GM18499 (cell line): ENCODE results near the gene KCND2.
"Not testable (repeated sequence)": the region's sequence is repeated elsewhere in the genome, so short reads cannot be mapped to it uniquely, and the experiment has no call there.

Experiments used
- ATAC-seq: cut with Tn5 transposase; IDR thresholded peaks from one replicate; pipeline ENCODE4 v1.9.1; 2021; ENCODE audit warnings: moderate number of reproducible peaks; ENCODE audit not compliant: insufficient read depth, unreplicated experiment

KCND2 gene

DNA sequence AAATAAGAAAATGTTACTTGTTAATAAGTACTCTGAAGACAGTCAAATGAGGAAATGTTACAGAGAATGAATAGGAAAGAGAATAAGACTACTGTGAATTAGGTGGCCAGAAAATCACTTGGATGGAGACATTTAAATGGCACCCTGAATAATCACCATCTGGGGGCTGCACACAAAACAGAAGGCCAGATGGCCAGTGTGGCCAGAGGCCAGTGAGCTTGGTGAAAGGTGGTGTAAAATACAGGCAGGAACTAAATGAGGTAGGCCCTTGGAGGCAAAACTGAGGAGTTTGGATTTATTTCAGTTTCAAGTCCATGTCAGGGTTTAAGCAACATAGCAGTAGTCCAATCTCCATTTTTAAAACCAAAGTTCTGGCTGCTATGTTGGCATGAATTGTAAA lies 458.3 kb downstream of the KCND2 start:
- ATAC-seq, result no peak

DNA sequence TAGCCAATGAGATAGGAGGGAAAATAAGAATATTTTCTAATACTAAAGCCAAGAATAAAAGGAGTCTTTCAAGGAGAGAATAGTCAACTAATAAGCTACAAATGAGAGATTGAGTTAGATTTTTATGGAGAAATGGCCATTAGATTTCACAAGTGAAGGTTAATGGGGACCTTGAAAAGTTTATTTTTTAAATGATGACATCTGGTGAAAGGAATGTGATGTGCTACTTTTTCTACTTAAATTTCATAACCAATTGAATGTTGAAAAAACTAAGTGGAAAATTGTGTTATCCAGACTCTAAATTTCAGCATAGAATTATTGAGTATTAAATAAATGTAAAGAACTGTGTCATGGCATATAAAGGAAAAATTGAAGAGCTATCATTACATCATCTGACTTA lies 459.3 kb downstream of the KCND2 start:
- ATAC-seq, result no peak

- ATAC-seq, result no peak
Measured at GRCh38 chr7:120733143-120733542, 460.2 kb downstream of the KCND2 start.

GRCh38 chr7:120733835-120734234 lies 460.9 kb downstream of the KCND2 start:
- no peak for ATAC-seq

DNA sequence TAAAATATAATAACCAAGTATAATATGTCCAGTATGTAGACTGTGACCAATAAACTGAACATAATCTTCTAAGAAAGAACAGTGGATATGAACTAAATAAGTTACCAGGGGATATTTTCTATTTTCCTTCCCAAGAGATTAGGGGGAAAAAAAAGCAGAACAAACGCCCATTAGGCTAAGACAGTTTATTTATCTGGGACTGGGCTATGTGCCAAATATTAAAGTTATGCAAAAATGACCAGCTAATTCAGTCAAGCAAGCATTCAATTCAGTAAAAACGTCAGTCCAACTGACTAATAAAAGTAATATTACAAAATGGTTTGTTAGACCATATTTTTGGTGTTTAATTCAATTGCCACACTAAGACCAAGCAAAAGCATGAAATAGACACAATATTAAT lies 462.8 kb downstream of the KCND2 start:
- ATAC-seq, result no peak

DNA sequence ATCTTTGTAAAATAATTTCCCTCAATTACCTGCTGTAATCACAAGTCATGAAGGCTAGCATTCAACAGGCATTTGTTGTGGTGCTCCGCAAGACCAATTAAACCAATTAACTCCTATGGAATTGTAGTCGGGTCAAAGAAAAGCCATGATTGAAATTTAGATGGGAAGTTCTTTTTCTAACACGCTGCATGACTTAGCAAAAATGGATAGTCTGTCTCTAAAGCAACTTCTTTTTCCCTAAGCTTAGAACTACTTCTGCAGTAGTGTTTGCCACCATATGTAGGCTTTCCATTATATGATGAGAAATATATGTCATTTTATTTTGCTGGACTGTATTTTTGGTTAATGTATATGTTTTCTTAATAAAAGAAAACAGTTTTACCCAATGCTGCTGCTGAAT lies 465.8 kb downstream of the KCND2 start:
- ATAC-seq, result no peak

- ATAC-seq, result no peak
Measured at GRCh38 chr7:120740348-120740747, 467.4 kb downstream of the KCND2 start.

- ATAC-seq, result no peak
Measured at GRCh38 chr7:120741371-120742042, 468.5 kb downstream of the KCND2 start.

GRCh38 chr7:120742372-120742771 lies 469.4 kb downstream of the KCND2 start:
- ATAC-seq, result no peak

GRCh38 chr7:120743128-120743527 lies 470.2 kb downstream of the KCND2 start:
- ATAC-seq, result no peak

GRCh38 chr7:120760050-120760449 lies 487.1 kb downstream of the KCND2 start:
- ATAC-seq, result peak; percentile 89

DNA sequence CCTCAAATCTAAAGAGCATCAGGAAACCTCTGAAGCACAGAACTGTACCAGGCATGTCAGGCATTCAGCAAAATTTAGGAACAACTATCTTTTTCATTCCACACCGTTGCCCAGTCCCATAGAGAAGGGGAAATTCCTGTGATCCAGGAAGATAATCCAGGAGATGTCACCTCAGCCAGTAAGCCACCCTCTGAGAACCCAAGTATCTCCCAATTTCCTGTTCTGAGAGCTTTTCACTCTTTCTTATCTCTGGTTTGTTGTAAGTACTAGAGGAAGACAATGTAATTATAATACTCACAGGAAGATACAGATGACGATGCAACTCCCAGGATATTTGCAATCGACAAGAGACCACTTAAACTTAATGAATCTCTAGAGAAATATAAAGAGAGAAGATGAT lies 487.9 kb downstream of the KCND2 start:
- no peak for ATAC-seq

- no peak for ATAC-seq
Measured at GRCh38 chr7:120770206-120770605, 497.2 kb downstream of the KCND2 start.

- ATAC-seq, result no peak
Measured at GRCh38 chr7:120774481-120774880, 501.5 kb downstream of the KCND2 start.

GRCh38 chr7:120775755-120776154 lies 502.8 kb downstream of the KCND2 start:
- no peak for ATAC-seq

- not testable (repeated sequence) for ATAC-seq
Measured at GRCh38 chr7:120779078-120779477, 506.1 kb downstream of the KCND2 start.

- not testable (repeated sequence) for ATAC-seq
Measured at GRCh38 chr7:120780451-120780850, 507.5 kb downstream of the KCND2 start.

DNA sequence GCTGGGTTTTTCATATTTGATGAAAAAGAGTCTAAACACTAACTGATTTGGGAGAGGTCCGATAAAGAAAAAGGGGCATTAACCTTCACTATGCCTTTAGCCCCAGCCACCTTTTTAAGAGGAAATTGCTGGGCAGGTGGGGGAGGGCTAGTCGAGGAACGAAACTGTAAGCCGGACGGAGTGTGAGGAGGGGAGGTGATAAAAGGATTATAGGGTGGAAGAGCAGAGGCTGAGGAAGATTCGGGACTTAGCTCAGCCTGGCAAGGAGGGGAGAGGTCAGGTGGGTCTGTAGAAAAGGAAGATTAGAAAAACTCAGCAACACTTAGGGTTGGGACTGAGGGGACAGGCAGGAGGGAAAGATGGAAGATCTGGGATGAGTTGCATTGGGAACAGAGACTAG lies 508.0 kb downstream of the KCND2 start:
- ATAC-seq, result no peak

- not testable (repeated sequence) for ATAC-seq
Measured at GRCh38 chr7:120781924-120782323, 508.9 kb downstream of the KCND2 start.

GRCh38 chr7:120783273-120783672 lies 510.3 kb downstream of the KCND2 start:
- ATAC-seq, result no peak

DNA sequence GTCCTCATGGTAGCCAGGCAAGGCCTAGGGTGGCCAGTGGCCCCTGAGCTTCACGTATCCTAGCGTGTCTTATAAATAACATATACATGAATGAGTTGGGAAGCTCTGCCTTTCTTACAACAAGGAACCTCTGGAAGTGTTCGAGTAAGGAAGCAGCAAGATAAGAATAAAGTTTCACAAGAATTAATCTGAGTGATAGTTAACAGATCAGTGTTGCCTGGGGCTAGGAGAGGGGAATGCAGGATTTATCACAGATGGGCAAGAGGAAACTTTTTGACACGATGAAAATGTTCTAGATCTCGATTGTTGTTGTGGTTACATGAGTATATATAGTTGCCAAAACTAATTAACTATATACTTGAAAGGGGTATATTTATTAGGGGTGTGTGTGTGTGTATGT lies 510.7 kb downstream of the KCND2 start:
- ATAC-seq, result no peak

- no peak for ATAC-seq
Measured at GRCh38 chr7:120785095-120785494, 512.1 kb downstream of the KCND2 start.
